ENCODE measurements around the gene MICU1.

Gene MICU1

GRCh38 chr10:72461085-72461484 lies 164.8 kb downstream of the MICU1 start:
- Mint-ChIP-seq H3K36me3 (ENCODE audit: low read depth) (peaks cover 17% of the 10 kb centered on the region), H3K9me3 (no peaks in the 10 kb centered on the region), H3K4me3 (no peak overlapping the region), H3K27me3 (ENCODE audit: low read depth, poor library complexity) (no peaks in the 10 kb centered on the region), H3K27ac (no peak overlapping the region), H3K4me1 (peaks cover 2% of the 10 kb centered on the region)
- DNase-seq, result no peak
- TF ChIP-seq, protein P1, sequence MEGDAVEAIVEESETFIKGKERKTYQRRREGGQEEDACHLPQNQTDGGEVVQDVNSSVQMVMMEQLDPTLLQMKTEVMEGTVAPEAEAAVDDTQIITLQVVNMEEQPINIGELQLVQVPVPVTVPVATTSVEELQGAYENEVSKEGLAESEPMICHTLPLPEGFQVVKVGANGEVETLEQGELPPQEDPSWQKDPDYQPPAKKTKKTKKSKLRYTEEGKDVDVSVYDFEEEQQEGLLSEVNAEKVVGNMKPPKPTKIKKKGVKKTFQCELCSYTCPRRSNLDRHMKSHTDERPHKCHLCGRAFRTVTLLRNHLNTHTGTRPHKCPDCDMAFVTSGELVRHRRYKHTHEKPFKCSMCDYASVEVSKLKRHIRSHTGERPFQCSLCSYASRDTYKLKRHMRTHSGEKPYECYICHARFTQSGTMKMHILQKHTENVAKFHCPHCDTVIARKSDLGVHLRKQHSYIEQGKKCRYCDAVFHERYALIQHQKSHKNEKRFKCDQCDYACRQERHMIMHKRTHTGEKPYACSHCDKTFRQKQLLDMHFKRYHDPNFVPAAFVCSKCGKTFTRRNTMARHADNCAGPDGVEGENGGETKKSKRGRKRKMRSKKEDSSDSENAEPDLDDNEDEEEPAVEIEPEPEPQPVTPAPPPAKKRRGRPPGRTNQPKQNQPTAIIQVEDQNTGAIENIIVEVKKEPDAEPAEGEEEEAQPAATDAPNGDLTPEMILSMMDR (IDR thresholded peaks at IDR 0.05), result no peak

- Mint-ChIP-seq H3K9me3 (no peaks in the 10 kb centered on the region), H3K4me3 (no peak overlapping the region), H3K36me3 (ENCODE audit: low read depth) (peaks cover 12% of the 10 kb centered on the region), H3K27ac (no peak overlapping the region), H3K27me3 (ENCODE audit: low read depth, poor library complexity) (no peaks in the 10 kb centered on the region), H3K4me1 (peaks cover 8% of the 10 kb centered on the region)
- DNase-seq, result no peak
- TF ChIP-seq, protein P1 (IDR thresholded peaks at IDR 0.05), result no peak
Observed at GRCh38 chr10:72460284-72460876, 165.5 kb downstream of the MICU1 start.

- no peaks in the 10 kb centered on the region for H3K27me3 Mint-ChIP-seq (ENCODE audit: low read depth, poor library complexity)
- no peak for DNase-seq
- TF ChIP-seq, protein P1 (IDR thresholded peaks at IDR 0.05), result no peak
Observed at GRCh38 chr10:72459301-72459700, 166.6 kb downstream of the MICU1 start.

GRCh38 chr10:72455889-72456595 lies 169.8 kb downstream of the MICU1 start:
- no peak for DNase-seq
- H3K27ac Mint-ChIP-seq, result peak overlapping the region; percentile 83
- peaks cover 8% of the 10 kb centered on the region for H3K4me1 Mint-ChIP-seq
- TF ChIP-seq, protein P1 (IDR thresholded peaks at IDR 0.05), result no peak
- no peaks in the 10 kb centered on the region for H3K27me3 Mint-ChIP-seq (ENCODE audit: low read depth, poor library complexity)
- H3K9me3 Mint-ChIP-seq, result no peaks in the 10 kb centered on the region
- no peak overlapping the region for H3K4me3 Mint-ChIP-seq
- peaks cover 12% of the 10 kb centered on the region for H3K36me3 Mint-ChIP-seq (ENCODE audit: low read depth)

More at GRCh38 chr10:72459301-72459700, 166.6 kb downstream of the MICU1 start:
- H3K36me3 Mint-ChIP-seq (ENCODE audit: low read depth), result peaks cover 12% of the 10 kb centered on the region
- no peaks in the 10 kb centered on the region for H3K9me3 Mint-ChIP-seq
- H3K27ac Mint-ChIP-seq, result no peak overlapping the region
- H3K4me3 Mint-ChIP-seq, result no peak overlapping the region
- peaks cover 8% of the 10 kb centered on the region for H3K4me1 Mint-ChIP-seq

DNA sequence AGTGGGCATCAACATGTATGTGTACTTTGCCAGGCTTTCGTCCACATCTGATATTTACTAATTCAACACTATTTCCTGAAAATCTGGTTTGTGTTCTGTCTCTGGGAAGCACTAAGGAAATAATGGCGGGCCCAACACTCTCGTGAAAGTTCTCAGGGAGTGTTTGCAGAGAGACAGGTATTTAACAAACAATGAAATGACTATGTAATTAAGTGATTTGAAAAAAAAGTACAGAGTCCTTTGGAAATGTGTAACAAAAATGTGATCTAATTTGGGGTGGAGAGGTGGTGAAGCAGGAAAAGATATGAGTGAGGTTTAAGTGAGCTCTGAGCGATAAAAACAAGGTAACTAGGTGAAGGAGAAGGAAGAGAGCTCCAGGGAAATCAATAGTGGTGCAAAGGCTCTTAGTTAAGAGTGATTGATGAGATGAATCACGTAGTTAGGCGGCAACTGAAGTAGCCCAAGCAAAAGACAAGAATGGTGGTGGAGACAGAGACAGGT lies 175.9 kb downstream of the MICU1 start:
- Mint-ChIP-seq H3K36me3 (ENCODE audit: low read depth) (peaks cover 6% of the 10 kb centered on the region), H3K4me1 (peaks cover 5% of the 10 kb centered on the region), H3K4me3 (no peak overlapping the region), H3K27me3 (ENCODE audit: low read depth, poor library complexity) (no peaks in the 10 kb centered on the region), H3K9me3 (no peaks in the 10 kb centered on the region), H3K27ac (peak overlapping the region; percentile 11)
- no peak for DNase-seq
- TF ChIP-seq, protein P1 (IDR thresholded peaks at IDR 0.05), result no peak
